CD8-positive, alpha-beta memory T cell (primary cell): ENCODE results near the gene CELA2A. TPM values are rescaled to one million over a fixed set of nuclear protein-coding genes. Genes with fewer than 3 reads are reported as not detected.

Source experiments
- CTCF ChIA-PET: fragments of 350-600 bp; sonication (Branson Sonifier 250); formaldehyde crosslinking; loops from one replicate; lab custom pipeline; 2021; ENCODE audit warnings: antibody characterized with exemption; lab: Charles Lee
- POLR2A ChIA-PET: fragments of 350-600 bp; sonication (Branson Sonifier 250); formaldehyde crosslinking; loops from one replicate; lab custom pipeline; 2021; ENCODE audit warnings: antibody characterized with exemption; lab: Charles Lee
- DNase-seq, 5 donors: peaks; one replicate each; pipeline versions ENCODE4 v3.0.0 to v3.0.0-alpha.2; 2020 to 2022; ENCODE audit warnings: mixed read lengths in 1 of 5
- H3K27ac ChIP-seq: one replicate; pipeline ENCODE4 v1.7.0; 2013; ENCODE audit warnings: low read depth, mild to moderate bottlenecking, low read length, moderate library complexity
- H3K27me3 ChIP-seq: 2 replicates; pipeline ENCODE4 v1.7.0; 2013; ENCODE audit warnings: low read length, mild to moderate bottlenecking; ENCODE audit not compliant: insufficient read depth, poor library complexity, severe bottlenecking
- H3K36me3 ChIP-seq: 2 replicates; pipeline ENCODE4 v1.7.0; 2013; ENCODE audit warnings: mild to moderate bottlenecking, low read length, moderate library complexity; ENCODE audit not compliant: insufficient read depth
- H3K4me1 ChIP-seq: 2 replicates; pipeline ENCODE4 v1.7.0; 2013; ENCODE audit warnings: mild to moderate bottlenecking, low read length, moderate library complexity; ENCODE audit not compliant: insufficient read depth
- H3K4me3 ChIP-seq: 2 replicates; pipeline ENCODE4 v1.7.0; 2013; ENCODE audit warnings: mild to moderate bottlenecking, low read length
- H3K9me3 ChIP-seq: 2 replicates; pipeline ENCODE4 v1.7.0; 2013; ENCODE audit warnings: mild to moderate bottlenecking, low read length
- H3K27ac Mint-ChIP-seq, 8 donors: one replicate each; pipeline ENCODE4 v1.8.0; 2020 to 2021; ENCODE audit warnings: mixed read lengths in 8 of 8, mild to moderate bottlenecking in 6 of 8, inconsistent platforms in 3 of 8, moderate library complexity in 3 of 8
- H3K27me3 Mint-ChIP-seq, 2 donors: one replicate each; pipeline ENCODE4 v1.8.0; 2020 to 2021; ENCODE audit warnings: mixed read lengths in 2 of 2, mild to moderate bottlenecking in 1 of 2, moderate library complexity in 1 of 2
- H3K36me3 Mint-ChIP-seq, 3 donors: one replicate each; pipeline ENCODE4 v1.8.0; 2020 to 2021; ENCODE audit warnings: mixed read lengths in 3 of 3, inconsistent platforms in 1 of 3, mild to moderate bottlenecking in 1 of 3
- H3K4me1 Mint-ChIP-seq, 3 donors: one replicate each; pipeline ENCODE4 v1.8.0; 2020 to 2021; ENCODE audit warnings: mixed read lengths in 3 of 3, inconsistent platforms in 1 of 3, mild to moderate bottlenecking in 1 of 3
- H3K4me3 Mint-ChIP-seq, 7 donors: one replicate each; pipeline ENCODE4 v1.8.0; 2020 to 2021; ENCODE audit warnings: mixed read lengths in 7 of 7, mild to moderate bottlenecking in 6 of 7, moderate library complexity in 4 of 7, inconsistent platforms in 2 of 7
- H3K9me3 Mint-ChIP-seq, 5 donors: one replicate each; pipeline ENCODE4 v1.8.0; 2020 to 2022; ENCODE audit warnings: mixed read lengths in 5 of 5, mild to moderate bottlenecking in 3 of 5, moderate library complexity in 2 of 5, inconsistent platforms in 1 of 5
- polyA plus RNA-seq: library from polyadenylated mRNA; unstranded; fragments of 300-500 nt; fragmentation: Illumina TruSeq; gene quantifications from one replicate; pipeline ENCODE4 v1.2.3, GENCODE V29; 2021
- total RNA-seq, 2 experiments: library from RNA; stranded (reverse); gene quantifications; one replicate each; pipeline ENCODE4 v1.2.3, GENCODE V29; 2021

Gene CELA2A
- total and polyA plus RNA-seq, 3 experiments from 2014 or later = not detected

DNA sequence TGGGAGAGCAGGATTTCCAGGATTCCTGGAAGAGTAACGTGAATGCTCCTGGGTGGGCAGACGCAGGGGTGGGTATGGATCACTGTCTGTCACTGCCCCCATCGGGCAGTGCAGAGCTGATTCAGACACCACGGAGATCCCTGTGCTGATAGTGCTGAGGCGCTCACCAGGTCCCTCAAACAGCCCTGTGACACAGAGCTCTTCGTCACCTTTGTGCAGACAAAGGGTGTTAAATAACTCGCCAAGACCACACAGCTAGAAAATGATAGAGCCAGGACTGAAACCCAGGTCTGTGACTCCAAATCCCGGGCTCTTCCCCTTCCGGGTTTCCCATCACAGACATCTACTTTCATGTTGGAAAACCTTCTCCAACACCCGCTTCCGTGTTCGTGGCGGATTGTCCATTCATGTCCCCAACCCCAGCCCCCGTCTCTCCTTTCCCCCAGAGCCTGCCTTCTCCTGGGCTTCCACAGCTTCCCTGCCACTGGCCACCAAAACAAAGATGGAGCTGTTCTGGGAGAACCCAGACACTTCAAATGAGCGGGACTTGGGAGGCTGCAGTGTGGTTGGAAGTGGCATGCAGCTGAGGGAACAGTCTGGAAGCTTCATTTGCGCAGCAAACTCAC is 44.2 kb upstream of the CELA2A start:
- DNase-seq = peak in 4 of 5 donors; percentile 58 to 77 (median 59)
- ChIA-PET CTCF (interaction anchor here (4.0 kb wide), 1 partner anchor 19 kb away, joined by 18 read pairs; no protein-coding TSS in a partner anchor), POLR2A (interaction anchor here (0.7 kb wide), 1 partner anchor 70 kb away, joined by 4 read pairs; no protein-coding TSS in a partner anchor)
- Mint-ChIP-seq H3K27ac (peak overlapping the region; percentile 82 to 99 (median 97)), H3K9me3 (no peaks in the 10 kb centered on the region), H3K4me3 (peak overlapping the region; percentile 91 to 99 (median 94)), H3K36me3 (peaks cover 3 to 41% (median 5%) of the 10 kb centered on the region in 3 donors), H3K4me1 (peaks cover 78 to 85% (median 80%) of the 10 kb centered on the region in 3 donors), H3K27me3 (no peaks in the 10 kb centered on the region)
- Histone ChIP-seq H3K4me3 (no peak overlapping the region), H3K36me3 (no peaks in the 10 kb centered on the region), H3K27me3 (no peaks in the 10 kb centered on the region), H3K4me1 (peaks cover 69% of the 10 kb centered on the region), H3K9me3 (no peaks in the 10 kb centered on the region), H3K27ac (peak overlapping the region; percentile 90)

DNA sequence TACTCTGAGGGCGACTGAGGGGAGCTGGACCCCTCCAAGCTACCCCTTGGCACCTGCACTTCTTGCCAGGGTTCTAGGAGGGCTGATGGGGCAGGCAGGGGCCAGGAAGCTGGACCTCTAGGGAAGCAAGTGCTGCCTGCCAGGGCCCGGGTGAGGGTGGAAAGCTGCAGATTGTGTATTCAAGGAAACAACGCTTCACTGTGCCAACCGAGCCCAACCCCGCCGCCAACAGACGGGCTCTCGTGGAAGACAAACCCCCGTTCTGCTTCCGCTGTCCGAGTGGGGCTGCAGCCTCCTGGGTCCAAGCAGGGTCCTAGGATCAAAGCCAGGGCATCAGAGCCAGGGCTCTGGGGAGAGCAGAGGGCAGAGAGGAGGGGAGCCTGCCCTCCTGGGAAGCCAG is 43.7 kb upstream of the CELA2A start:
- Mint-ChIP-seq H3K27ac (peak overlapping the region; percentile 82 to 99 (median 97)), H3K4me3 (peak overlapping the region; percentile 91 to 99 (median 94)), H3K36me3 (peaks cover 3 to 41% (median 5%) of the 10 kb centered on the region in 3 donors), H3K9me3 (no peaks in the 10 kb centered on the region), H3K4me1 (peaks cover 78 to 85% (median 80%) of the 10 kb centered on the region in 3 donors), H3K27me3 (no peaks in the 10 kb centered on the region)
- Histone ChIP-seq H3K9me3 (no peaks in the 10 kb centered on the region), H3K36me3 (no peaks in the 10 kb centered on the region), H3K27me3 (no peaks in the 10 kb centered on the region), H3K4me3 (no peak overlapping the region), H3K4me1 (peaks cover 73% of the 10 kb centered on the region), H3K27ac (peak overlapping the region; percentile 90)
- CTCF ChIA-PET = interaction anchor here (4.0 kb wide), 1 partner anchor 19 kb away, joined by 18 read pairs; no protein-coding TSS in a partner anchor
- POLR2A ChIA-PET = no interaction called here
- DNase-seq = no peak

DNA sequence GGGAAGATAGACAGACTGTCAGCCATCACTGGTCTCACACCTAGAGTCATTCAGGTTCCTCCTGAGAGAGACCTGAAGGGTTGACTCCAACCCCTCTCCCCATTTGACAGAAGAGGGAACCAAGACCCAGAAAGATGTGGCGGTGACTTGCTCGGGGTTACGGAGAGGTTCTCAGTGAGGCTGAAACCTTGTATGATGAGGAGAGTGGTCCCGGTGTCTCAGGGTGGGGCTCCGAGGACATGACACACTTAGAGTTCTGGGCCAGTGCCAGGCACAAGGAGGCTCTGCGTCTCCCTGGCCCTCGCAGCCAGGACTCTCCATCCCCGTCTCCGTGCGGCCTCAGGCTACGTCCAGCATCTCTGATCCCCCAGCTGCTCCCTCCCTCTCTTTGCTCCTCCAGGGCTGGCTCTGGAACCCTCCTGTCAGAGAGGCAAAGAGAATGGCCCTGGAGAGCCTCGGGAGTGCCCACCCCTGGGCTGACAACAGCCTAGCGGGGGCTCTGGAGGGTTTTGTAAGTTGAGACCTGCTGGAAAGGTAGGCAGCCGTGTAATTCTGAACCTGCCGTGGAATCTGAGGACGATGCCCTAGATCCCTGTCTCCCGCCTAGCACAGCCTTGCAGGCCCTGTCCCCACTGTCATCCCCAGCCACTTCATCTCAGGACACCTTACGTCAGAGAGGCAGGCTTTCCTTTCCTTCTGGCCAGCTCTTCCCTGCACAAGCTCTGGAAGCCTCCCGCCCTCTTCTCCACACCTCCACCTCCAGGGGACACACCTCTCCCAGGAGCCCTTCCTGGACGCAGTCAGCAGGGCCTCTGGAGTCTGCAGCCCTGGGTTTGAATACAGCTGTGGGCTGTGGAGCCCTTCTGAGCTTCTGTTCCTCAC is 42.7 kb upstream of the CELA2A start:
- DNase-seq = no peak
- Mint-ChIP-seq H3K27ac (peak overlapping the region; percentile 32 to 99 (median 97)), H3K36me3 (peaks cover 3 to 44% (median 5%) of the 10 kb centered on the region in 3 donors), H3K9me3 (no peaks in the 10 kb centered on the region), H3K4me3 (peak overlapping the region; percentile 2 to 98 (median 76)), H3K27me3 (no peaks in the 10 kb centered on the region), H3K4me1 (peaks cover 78 to 85% (median 78%) of the 10 kb centered on the region in 3 donors)
- no peak overlapping the region for H3K27ac ChIP-seq
- POLR2A ChIA-PET = no interaction called here
- no peaks in the 10 kb centered on the region for H3K36me3 ChIP-seq
- no peak overlapping the region for H3K4me3 ChIP-seq
- peaks cover 64% of the 10 kb centered on the region for H3K4me1 ChIP-seq
- no peaks in the 10 kb centered on the region for H3K9me3 ChIP-seq
- no peaks in the 10 kb centered on the region for H3K27me3 ChIP-seq
- CTCF ChIA-PET = no interaction called here

DNA sequence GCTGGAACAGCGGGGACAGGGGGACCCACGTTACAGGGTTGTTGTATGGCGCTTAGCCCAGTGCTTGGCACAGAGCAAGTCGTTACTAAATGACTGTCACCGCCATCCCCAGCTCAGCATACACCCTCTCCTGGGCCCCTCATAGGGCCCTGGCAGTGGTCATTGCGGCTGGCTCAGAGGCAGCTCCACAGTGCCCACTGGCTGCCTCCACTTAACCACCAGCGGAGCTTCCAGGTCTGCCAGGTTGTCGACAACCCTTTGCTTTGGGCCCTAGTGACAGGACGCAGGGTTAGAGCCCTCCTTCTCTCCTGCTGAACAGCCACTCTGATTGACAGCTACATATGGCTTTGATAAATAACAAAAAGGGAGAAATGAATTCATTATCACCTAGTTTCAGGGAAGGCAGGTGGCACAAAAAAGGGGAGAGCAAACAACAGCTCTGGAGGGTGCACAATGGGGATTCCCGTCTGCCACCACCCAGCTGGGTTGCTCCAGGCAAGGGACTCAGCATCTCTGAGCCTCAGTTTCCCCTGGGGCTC is 42.0 kb upstream of the CELA2A start:
- Mint-ChIP-seq H3K9me3 (no peaks in the 10 kb centered on the region), H3K4me3 (peak overlapping the region; percentile 2 to 91 (median 44)), H3K4me1 (peaks cover 73 to 81% (median 74%) of the 10 kb centered on the region in 3 donors), H3K27me3 (no peaks in the 10 kb centered on the region), H3K36me3 (peaks cover 3 to 44% (median 5%) of the 10 kb centered on the region in 3 donors), H3K27ac (peak overlapping the region; percentile 12 to 98 (median 89))
- no peaks in the 10 kb centered on the region for H3K36me3 ChIP-seq
- peaks cover 59% of the 10 kb centered on the region for H3K4me1 ChIP-seq
- no peak overlapping the region for H3K27ac ChIP-seq
- H3K4me3 ChIP-seq = no peak overlapping the region
- no peaks in the 10 kb centered on the region for H3K27me3 ChIP-seq
- H3K9me3 ChIP-seq = no peaks in the 10 kb centered on the region
- CTCF ChIA-PET = no interaction called here
- no peak for DNase-seq
- POLR2A ChIA-PET = no interaction called here

DNA sequence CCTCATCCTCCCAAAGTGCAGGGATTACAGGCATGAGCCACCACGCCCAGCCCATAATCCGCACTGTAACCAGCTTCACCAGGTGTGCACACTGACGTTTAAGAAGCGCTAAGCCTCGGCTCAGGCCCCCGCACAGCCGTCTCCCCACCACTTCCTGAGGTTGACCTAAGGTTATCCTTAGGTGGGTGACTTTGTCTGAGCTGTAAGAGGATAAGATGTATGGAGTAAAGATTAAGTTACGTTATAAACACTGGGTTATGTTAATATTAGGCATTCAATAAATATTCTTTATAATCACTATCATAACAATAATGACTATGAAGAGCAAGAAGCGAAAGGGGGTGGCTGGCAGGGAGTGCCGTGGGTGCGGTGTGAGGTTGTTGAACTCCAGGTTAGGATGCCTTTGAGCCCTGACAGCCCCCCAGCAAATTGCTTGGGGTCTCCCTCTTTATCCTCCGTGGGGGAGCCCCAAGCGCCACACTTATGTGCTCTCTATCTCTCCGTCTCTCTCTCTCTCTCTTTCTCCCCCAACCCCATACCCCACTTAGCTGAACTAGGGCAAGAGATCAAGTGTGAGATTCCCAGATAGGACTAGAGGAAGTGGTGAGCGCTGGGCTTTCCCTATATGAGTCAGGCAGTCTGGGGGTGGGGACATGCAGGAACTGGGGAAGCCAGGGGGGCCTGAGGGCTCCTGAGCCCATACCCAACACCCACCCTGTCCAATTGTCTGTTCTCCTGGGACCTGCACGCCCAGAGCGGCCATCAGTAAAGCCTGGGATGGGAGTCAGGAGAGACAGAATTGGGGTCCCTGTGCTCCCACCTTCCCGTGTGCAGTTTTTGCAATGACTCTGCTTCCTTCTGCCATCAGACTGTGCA is 39.2 kb upstream of the CELA2A start:
- H3K9me3 Mint-ChIP-seq = no peaks in the 10 kb centered on the region
- POLR2A ChIA-PET = no interaction called here
- peaks cover 72 to 80% (median 76%) of the 10 kb centered on the region in 3 donors for H3K4me1 Mint-ChIP-seq
- H3K4me3 Mint-ChIP-seq = peak overlapping the region; percentile 52 to 91 (median 73)
- CTCF ChIA-PET = interaction anchor here (1.4 to 2.9 kb wide), 2 partner anchors 14 to 93 kb away, joined by 7 read pairs; no protein-coding TSS in a partner anchor
- no peaks in the 10 kb centered on the region for H3K27me3 Mint-ChIP-seq
- Histone ChIP-seq H3K27me3 (no peaks in the 10 kb centered on the region), H3K36me3 (no peaks in the 10 kb centered on the region), H3K27ac (peak overlapping the region; percentile 73), H3K4me1 (peaks cover 45% of the 10 kb centered on the region), H3K9me3 (no peaks in the 10 kb centered on the region), H3K4me3 (no peak overlapping the region)
- DNase-seq = peak; percentile 37 to 80 (median 76)
- peaks cover 4 to 45% (median 5%) of the 10 kb centered on the region in 3 donors for H3K36me3 Mint-ChIP-seq
- H3K27ac Mint-ChIP-seq = peak overlapping the region; percentile 86 to 99 (median 97)

DNA sequence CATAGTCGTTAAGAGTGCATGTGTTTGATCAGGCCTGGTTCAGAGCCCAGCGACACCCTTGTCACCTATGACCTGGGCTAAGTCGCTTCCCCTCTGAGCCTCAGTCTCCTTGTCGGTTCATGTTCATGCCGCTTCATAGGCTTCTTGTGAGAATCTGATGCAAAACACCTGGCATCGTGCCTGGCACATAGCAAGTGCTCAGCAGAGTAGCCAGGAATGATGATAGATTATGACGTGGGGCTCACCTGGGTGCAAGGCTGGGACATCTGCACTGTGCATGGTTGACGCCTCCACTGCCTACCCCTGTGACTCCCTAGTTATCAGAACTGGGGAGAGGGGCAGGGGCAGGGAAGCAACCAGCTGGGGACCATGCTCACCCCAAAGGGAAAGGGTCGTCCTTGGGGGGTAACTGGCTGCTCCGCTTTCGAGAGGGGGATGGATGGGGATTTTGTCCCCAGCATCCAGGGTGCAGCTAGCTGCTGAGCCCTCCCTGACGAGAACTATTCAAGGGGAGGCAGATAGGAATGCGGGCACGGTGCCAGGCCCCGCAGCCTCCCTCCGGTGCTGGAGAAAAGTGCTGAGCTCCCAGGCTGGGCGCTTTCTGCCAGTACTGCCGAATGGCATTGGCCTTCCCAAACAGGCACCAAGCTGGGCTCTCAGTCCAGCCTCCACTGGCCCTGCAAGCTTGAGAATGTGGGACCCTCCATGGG is 37.6 kb upstream of the CELA2A start:
- CTCF ChIA-PET = interaction anchor here (0.7 kb wide), 1 partner anchor 13 kb away, joined by 3 read pairs; no protein-coding TSS in a partner anchor
- H3K4me3 ChIP-seq = no peak overlapping the region
- H3K9me3 Mint-ChIP-seq = no peaks in the 10 kb centered on the region
- H3K27ac Mint-ChIP-seq = peak overlapping the region; percentile 59 to 97 (median 85)
- no peaks in the 10 kb centered on the region for H3K9me3 ChIP-seq
- H3K27ac ChIP-seq = no peak overlapping the region
- H3K4me1 Mint-ChIP-seq = peaks cover 57 to 67% (median 63%) of the 10 kb centered on the region in 3 donors
- H3K36me3 Mint-ChIP-seq = peaks cover 4 to 36% (median 4%) of the 10 kb centered on the region in 3 donors
- peaks cover 28% of the 10 kb centered on the region for H3K4me1 ChIP-seq
- H3K27me3 ChIP-seq = no peaks in the 10 kb centered on the region
- H3K27me3 Mint-ChIP-seq = no peaks in the 10 kb centered on the region
- H3K36me3 ChIP-seq = no peaks in the 10 kb centered on the region
- no peak for DNase-seq
- POLR2A ChIA-PET = no interaction called here
- peak overlapping the region in 5 of 7 donors; percentile 6 to 74 (median 38) for H3K4me3 Mint-ChIP-seq
